GM23338 (cell line): ENCODE results near the gene KRT31. TPM values are rescaled to one million over a fixed set of nuclear protein-coding genes. Genes with fewer than 3 reads are reported as not detected.

Source experiments
- ATAC-seq: fragments of 200-7000 bp; cut with Tn5 transposase; 3 replicates; pipeline ENCODE4 v1.9.1; 2020
- DNase-seq: peaks from one replicate; pipeline ENCODE4 v3.0.0-alpha.2; 2015; ENCODE audit warnings: low spot score
- H2AFZ ChIP-seq: fragments of 200-600 bp; sonication (generic); 2 replicates; pipeline ENCODE4 v1.8.0; 2016; ENCODE audit warnings: antibody characterized with exemption, mild to moderate bottlenecking, moderate library complexity
- H3F3A ChIP-seq: fragments of 200-600 bp; sonication (generic); replicated peaks from 2 replicates; pipeline ENCODE4 v1.8.0; 2017; ENCODE audit warnings: antibody characterized with exemption, mixed run types, low read depth
- H3K27ac ChIP-seq: fragments of 200-600 bp; sonication (generic); 2 replicates; pipeline ENCODE4 v1.6.1; 2016; ENCODE audit warnings: low read depth
- H3K27me3 ChIP-seq: fragments of 200-600 bp; sonication (generic); 2 replicates; pipeline ENCODE4 v1.8.0; 2016; ENCODE audit warnings: mild to moderate bottlenecking, mixed run types, moderate library complexity; ENCODE audit not compliant: insufficient read depth
- H3K36me3 ChIP-seq: fragments of 200-600 bp; sonication (generic); 2 replicates; pipeline ENCODE4 v1.8.0; 2016; ENCODE audit warnings: mild to moderate bottlenecking; ENCODE audit not compliant: insufficient read depth
- H3K4me1 ChIP-seq: fragments of 200-600 bp; sonication (generic); 2 replicates; pipeline ENCODE4 v1.8.0; 2016; ENCODE audit warnings: mild to moderate bottlenecking, moderate library complexity; ENCODE audit not compliant: insufficient read depth
- H3K4me2 ChIP-seq: fragments of 200-600 bp; sonication (generic); 2 replicates; pipeline ENCODE4 v1.7.1; 2017; ENCODE audit warnings: mixed run types
- H3K4me3 ChIP-seq: fragments of 200-600 bp; sonication (generic); 2 replicates; pipeline ENCODE4 v1.6.1; 2016; ENCODE audit warnings: mixed run types
- H3K79me2 ChIP-seq: fragments of 200-600 bp; sonication (generic); replicated peaks from 2 replicates; pipeline ENCODE4 v1.8.0; 2017; ENCODE audit warnings: mild to moderate bottlenecking; ENCODE audit not compliant: insufficient read depth
- H3K9me2 ChIP-seq: fragments of 200-600 bp; sonication (generic); 2 replicates; pipeline ENCODE4 v1.8.0; 2017; ENCODE audit not compliant: insufficient read depth
- H4K20me1 ChIP-seq: fragments of 200-600 bp; sonication (generic); replicated peaks from 2 replicates; pipeline ENCODE4 v1.8.0; 2017; ENCODE audit warnings: mild to moderate bottlenecking; ENCODE audit not compliant: insufficient read depth
- H3K27ac Mint-ChIP-seq: 2 replicates; pipeline ENCODE4 v1.8.0; 2020; ENCODE audit warnings: inconsistent platforms, mild to moderate bottlenecking, moderate library complexity, mixed read lengths
- H3K27me3 Mint-ChIP-seq: 3 replicates; pipeline ENCODE4 v1.8.0; 2022; ENCODE audit warnings: low read depth, mild to moderate bottlenecking, moderate library complexity, mixed read lengths, inconsistent platforms; ENCODE audit not compliant: insufficient read depth, poor library complexity
- H3K36me3 Mint-ChIP-seq: 3 replicates; pipeline ENCODE4 v1.8.0; 2021; ENCODE audit warnings: low read depth, mild to moderate bottlenecking, inconsistent platforms, moderate library complexity, mixed read lengths
- H3K4me1 Mint-ChIP-seq: 3 replicates; pipeline ENCODE4 v1.8.0; 2020; ENCODE audit warnings: mild to moderate bottlenecking, inconsistent platforms, mixed read lengths
- H3K4me3 Mint-ChIP-seq: 3 replicates; pipeline ENCODE4 v1.8.0; 2021; ENCODE audit warnings: moderate library complexity, mild to moderate bottlenecking, inconsistent platforms, mixed read lengths
- H3K9me3 Mint-ChIP-seq: 3 replicates; pipeline ENCODE4 v1.8.0; 2020; ENCODE audit warnings: moderate library complexity, mild to moderate bottlenecking, inconsistent platforms, mixed read lengths
- CREB1 ChIP-seq: fragments of 250-450 bp; sonication (Bioruptor Pico); IDR thresholded peaks from 2 replicates; pipeline ENCODE4 v1.5.0; 2020; ENCODE audit warnings: low read depth, mild to moderate bottlenecking, moderate library complexity
- CTCF ChIP-seq, 2 experiments: fragments of 200-600 bp in 1 of 2; sonication (generic) in 1 of 2; conservative IDR thresholded peaks; 2 replicates each; pipeline versions ENCODE4 v1.5.1 to v1.6.1; 2016 to 2017; ENCODE audit warnings: antibody characterized with exemption in 2 of 2, low read depth in 2 of 2, mild to moderate bottlenecking in 2 of 2, moderate library complexity in 1 of 2
- ETS1 ChIP-seq: IDR thresholded peaks from 2 replicates; pipeline ENCODE4 v1.6.1; 2016; ENCODE audit warnings: antibody characterized with exemption
- EZH2 ChIP-seq: fragments of 200-600 bp; sonication (generic); IDR thresholded peaks from one replicate; pipeline ENCODE4 v1.8.0; 2017; ENCODE audit warnings: antibody characterized with exemption, mild to moderate bottlenecking, low read depth; ENCODE audit not compliant: unreplicated experiment
- EZH2phosphoT487 ChIP-seq: fragments of 200-600 bp; sonication (generic); IDR thresholded peaks from one replicate; pipeline ENCODE4 v1.8.1; 2018; ENCODE audit warnings: antibody characterized with exemption; ENCODE audit not compliant: unreplicated experiment
- JUNB ChIP-seq: IDR thresholded peaks from one replicate; pipeline ENCODE4 v1.6.1; 2016; ENCODE audit warnings: antibody characterized with exemption; ENCODE audit not compliant: unreplicated experiment
- NANOG ChIP-seq: IDR thresholded peaks from 2 replicates; pipeline ENCODE4 v1.6.1; 2016; ENCODE audit warnings: antibody characterized with exemption, borderline replicate concordance
- POLR2AphosphoS5 ChIP-seq: IDR thresholded peaks from 2 replicates; pipeline ENCODE4 v1.6.1; 2016; ENCODE audit warnings: antibody characterized with exemption, low read depth
- REST ChIP-seq: IDR thresholded peaks from one replicate; pipeline ENCODE4 v1.6.1; 2018; ENCODE audit warnings: antibody characterized with exemption; ENCODE audit not compliant: unreplicated experiment
- STAT1 ChIP-seq: IDR thresholded peaks from one replicate; pipeline ENCODE4 v1.6.1; 2016; ENCODE audit warnings: antibody characterized with exemption; ENCODE audit not compliant: unreplicated experiment
- ZNF462 ChIP-seq: fragments of 250-450 bp; sonication (Bioruptor Pico); IDR thresholded peaks from 2 replicates; pipeline ENCODE4 v1.5.0; 2020; ENCODE audit warnings: mild to moderate bottlenecking, moderate library complexity
- polyA plus RNA-seq: library from polyadenylated mRNA; unstranded; fragments of >200 nt; fragmentation: Nextera tagmentation; extraction: Ambion mirVana; gene quantifications from 2 replicates; pipeline ENCODE4 v1.2.1, GENCODE V29; 2016
- total RNA-seq: library from RNA; depleted of rRNA; stranded (reverse); fragments of >200 nt; shearing (Covaris generic); gene quantifications from 2 replicates; pipeline ENCODE4 v1.2.3, GENCODE V29; 2014

KRT31 gene
- total and polyA plus RNA-seq, 2 experiments from 2014 or later = not detected

GRCh38 chr17:41444640-41445039, 47.2 kb upstream of the KRT31 start:
- Mint-ChIP-seq H3K4me3 (no peak overlapping the region), H3K27ac (no peak overlapping the region), H3K4me1 (no peaks in the 10 kb centered on the region), H3K36me3 (no peaks in the 10 kb centered on the region), H3K27me3 (peaks cover 2% of the 10 kb centered on the region), H3K9me3 (peaks cover 4% of the 10 kb centered on the region; the same call in 2 of the 3 replicates)
- H3K4me1 ChIP-seq = no peaks in the 10 kb centered on the region
- no peaks in the 10 kb centered on the region for H3K27me3 ChIP-seq
- no peaks in the 10 kb centered on the region for H3F3A ChIP-seq
- 0 out of 2 replicates have a peak, but pooled peaks cover 11% of the 10 kb centered on the region for H3K9me2 ChIP-seq
- DNase-seq (no peak), ATAC-seq (no peak)
- no peak overlapping the region for H3K27ac ChIP-seq
- no peak overlapping the region for H3K4me3 ChIP-seq
- no peak for TF ChIP-seq EZH2
- TF ChIP-seq CREB1 (CRISPR knock-in tag) = no peak
- no peak for TF ChIP-seq ETS1
- TF ChIP-seq JUNB = no peak
- no peak for TF ChIP-seq ZNF462 (CRISPR knock-in tag)
- TF ChIP-seq STAT1 = no peak
- TF ChIP-seq POLR2AphosphoS5 = no peak
- no peak for TF ChIP-seq EZH2phosphoT487
- TF ChIP-seq REST = no peak
- TF ChIP-seq NANOG = no peak
- TF ChIP-seq CTCF (conservative IDR thresholded peaks at IDR 0.05; ENCODE audit: low read depth in 2 of 2) = no peak
- H3K36me3 ChIP-seq = no peaks in the 10 kb centered on the region
- H3K79me2 ChIP-seq = no peaks in the 10 kb centered on the region
- H3K4me2 ChIP-seq = no peak overlapping the region
- no peak overlapping the region for H2AFZ ChIP-seq
- H4K20me1 ChIP-seq = no peaks in the 10 kb centered on the region
